Mesenchymal stem cell (in vitro differentiated cells and primary cell): ENCODE data around the gene NAPG.

ENCODE experiments used
- DNase-seq: peaks from one replicate; pipeline ENCODE4 v3.0.0-alpha.2; 2013
- H2AFZ ChIP-seq: one replicate; pipeline ENCODE4 v1.6.1; 2013; ENCODE audit warnings: low read depth, mild to moderate bottlenecking, control low read depth, inconsistent platforms, low read length, moderate library complexity
- H2AK5ac ChIP-seq: 2 replicates; pipeline ENCODE4 v1.6.1; 2013; ENCODE audit warnings: low read length, moderate library complexity, mild to moderate bottlenecking, inconsistent platforms; ENCODE audit not compliant: severe bottlenecking
- H2BK120ac ChIP-seq: one replicate; pipeline ENCODE4 v1.6.1; 2013; ENCODE audit warnings: low read depth, mild to moderate bottlenecking, inconsistent platforms, low read length, moderate library complexity
- H2BK12ac ChIP-seq, 2 experiments: one replicate each; pipeline ENCODE4 v1.6.1; 2013; ENCODE audit warnings: inconsistent platforms in 2 of 2, low read length in 2 of 2, mild to moderate bottlenecking in 2 of 2, moderate library complexity in 2 of 2, control low read depth in 1 of 2
- H2BK15ac ChIP-seq: one replicate; pipeline ENCODE4 v1.6.1; 2013; ENCODE audit warnings: mild to moderate bottlenecking, low read depth, inconsistent platforms; ENCODE audit not compliant: poor library complexity, severe bottlenecking
- H2BK5ac ChIP-seq: 2 replicates; pipeline ENCODE4 v1.6.1; 2013; ENCODE audit warnings: low read depth, mild to moderate bottlenecking, low read length, control low read depth, inconsistent platforms; ENCODE audit not compliant: poor library complexity, severe bottlenecking
- H3K14ac ChIP-seq, 2 experiments: one replicate each; pipeline ENCODE4 v1.6.1; 2013; ENCODE audit warnings: inconsistent platforms in 2 of 2, low read length in 2 of 2, control low read depth in 1 of 2, mild to moderate bottlenecking in 1 of 2, moderate library complexity in 1 of 2
- H3K18ac ChIP-seq, 2 experiments: one replicate each; pipeline ENCODE4 v1.6.1; 2013; ENCODE audit warnings: inconsistent platforms in 2 of 2, low read length in 2 of 2, control low read depth in 1 of 2, low read depth in 1 of 2, mild to moderate bottlenecking in 1 of 2
- H3K23ac ChIP-seq, 2 experiments: one replicate each; pipeline ENCODE4 v1.6.1; 2013; ENCODE audit warnings: inconsistent platforms in 2 of 2, low read length in 2 of 2, mild to moderate bottlenecking in 2 of 2, moderate library complexity in 2 of 2, control low read depth in 1 of 2
- H3K27ac ChIP-seq: 2 replicates; pipeline ENCODE4 v1.5.1; 2013; ENCODE audit warnings: mild to moderate bottlenecking, moderate library complexity, low read length, control low read depth, inconsistent platforms; ENCODE audit not compliant: poor library complexity, severe bottlenecking
- H3K27me3 ChIP-seq, 2 experiments: 2 replicates each; pipeline versions ENCODE4 v1.6.1 to v1.7.0; 2013; ENCODE audit warnings: low read length in 2 of 2, mild to moderate bottlenecking in 2 of 2, moderate library complexity in 2 of 2, control low read depth in 1 of 2, inconsistent platforms in 1 of 2; ENCODE audit not compliant: control insufficient read depth in 1 of 2, insufficient read depth in 1 of 2
- H3K36me3 ChIP-seq, 2 experiments: 2 replicates each; pipeline versions ENCODE4 v1.6.1 to v1.7.0; 2013; ENCODE audit warnings: low read length in 2 of 2, control low read depth in 1 of 2, inconsistent platforms in 1 of 2, low read depth in 1 of 2, mild to moderate bottlenecking in 1 of 2; ENCODE audit not compliant: insufficient read depth in 2 of 2, control insufficient read depth in 1 of 2
- H3K4ac ChIP-seq, 2 experiments: one replicate each; pipeline ENCODE4 v1.6.1; 2013; ENCODE audit warnings: inconsistent platforms in 2 of 2, low read length in 2 of 2, mild to moderate bottlenecking in 2 of 2, moderate library complexity in 2 of 2, control low read depth in 1 of 2, low read depth in 1 of 2
- H3K4me1 ChIP-seq: 2 replicates; pipeline ENCODE4 v1.6.1; 2013; ENCODE audit warnings: low read depth, low read length, control low read depth; ENCODE audit not compliant: control insufficient read depth, insufficient read depth
- H3K4me2 ChIP-seq: 2 replicates; pipeline ENCODE4 v1.6.1; 2013; ENCODE audit warnings: low read length, mild to moderate bottlenecking, inconsistent platforms; ENCODE audit not compliant: poor library complexity, severe bottlenecking
- H3K4me3 ChIP-seq, 2 experiments: 2 replicates each; pipeline versions ENCODE4 v1.5.1 to v1.7.0; 2013; ENCODE audit warnings: low read length in 2 of 2, mild to moderate bottlenecking in 2 of 2, control low read depth in 1 of 2, low read depth in 1 of 2; ENCODE audit not compliant: insufficient read depth in 1 of 2
- H3K79me1 ChIP-seq: replicated peaks from 2 replicates; pipeline ENCODE4 v1.6.1; 2013; ENCODE audit warnings: mild to moderate bottlenecking, control low read depth, low read length, inconsistent platforms; ENCODE audit not compliant: poor library complexity, severe bottlenecking
- H3K9ac ChIP-seq: 2 replicates; pipeline ENCODE4 v1.7.0; 2013; ENCODE audit warnings: mild to moderate bottlenecking, low read length, moderate library complexity
- H3K9me3 ChIP-seq: 2 replicates; pipeline ENCODE4 v1.7.0; 2013; ENCODE audit warnings: mild to moderate bottlenecking, low read length; ENCODE audit not compliant: control insufficient read depth
- H4K8ac ChIP-seq: one replicate; pipeline ENCODE4 v1.6.1; 2013; ENCODE audit warnings: inconsistent platforms, mild to moderate bottlenecking, low read length, moderate library complexity
- H4K91ac ChIP-seq: one replicate; pipeline ENCODE4 v1.6.1; 2013; ENCODE audit warnings: mild to moderate bottlenecking, low read length, inconsistent platforms
- WGBS: methylation state at CpG from one replicate; pipeline ENCODE4 v1.1.7; 2013; ENCODE audit warnings: mixed read lengths; 5-methylcytosine and 5-hydroxymethylcytosine counted together

Gene NAPG

DNA sequence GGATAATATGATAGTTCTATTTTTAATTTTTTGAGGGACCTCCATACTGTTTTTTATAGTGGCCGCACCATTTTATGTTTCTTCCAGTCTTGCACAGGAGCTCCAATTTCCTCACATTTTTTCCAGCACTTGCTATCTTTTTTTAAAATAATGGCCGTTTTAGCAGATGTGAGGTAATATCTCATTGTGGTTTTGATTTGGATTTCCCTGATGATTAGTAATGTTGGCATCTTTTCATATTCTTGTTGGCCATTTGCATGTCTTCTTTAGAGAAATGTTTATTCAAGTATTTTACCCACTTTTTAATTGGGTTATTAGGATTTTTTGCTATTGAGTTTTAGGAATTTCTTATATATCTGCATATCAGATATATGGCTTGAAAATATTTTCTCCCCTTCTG lies 29.9 kb upstream of the NAPG start:
- Histone ChIP-seq H3K27me3 (peaks cover 0 to 7% of the 10 kb centered on the region in 2 experiments), H3K18ac (no peak overlapping the region), H3K4me2 (no peak overlapping the region), H3K4ac (no peak overlapping the region), H3K9me3 (no peaks in the 10 kb centered on the region), H2BK15ac (no peak overlapping the region), H2AFZ (no peak overlapping the region), H3K23ac (no peak overlapping the region), H3K79me1 (no peaks in the 10 kb centered on the region), H2BK5ac (no peak overlapping the region), H3K9ac (no peak overlapping the region), H3K36me3 (no peaks in the 10 kb centered on the region), H3K27ac (no peak overlapping the region), H3K4me3 (no peak overlapping the region), H2BK120ac (no peak overlapping the region), H2BK12ac (no peak overlapping the region), H3K14ac (no peak overlapping the region), H2AK5ac (no peak overlapping the region), H3K4me1 (no peaks in the 10 kb centered on the region), H4K8ac (no peak overlapping the region), H4K91ac (no peak overlapping the region)
- WGBS, result no CpG with 5 or more reads among the region's 2 CpGs
- DNase-seq, result no peak

DNA sequence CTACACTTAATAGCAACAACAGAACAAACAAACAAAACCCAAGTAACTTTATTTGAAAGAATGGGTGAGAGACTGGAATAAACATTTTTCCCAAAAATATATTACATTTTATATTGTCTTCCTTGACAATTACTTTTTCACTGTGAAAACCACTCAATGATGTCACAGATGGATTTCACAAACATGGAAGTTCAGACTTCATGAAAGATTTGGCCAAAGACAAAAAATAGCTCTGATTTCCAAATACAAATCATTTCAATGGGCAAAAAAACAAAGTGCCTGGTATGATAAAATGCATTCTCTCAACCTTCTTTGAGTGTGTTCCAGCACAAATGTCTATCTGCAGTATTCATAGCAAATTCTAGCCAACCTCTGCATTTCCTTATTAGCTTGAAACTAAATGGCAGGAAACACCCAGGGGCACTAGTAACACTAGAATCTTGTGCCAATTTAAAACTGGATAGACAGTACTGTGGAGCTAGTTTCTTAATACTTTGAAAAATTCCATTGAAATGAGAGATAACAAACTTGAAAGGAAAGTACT lies 28.5 kb upstream of the NAPG start:
- Histone ChIP-seq H2AFZ (no peak overlapping the region), H3K4ac (no peak overlapping the region), H4K91ac (no peak overlapping the region), H3K79me1 (no peaks in the 10 kb centered on the region), H2BK15ac (no peak overlapping the region), H3K27ac (no peak overlapping the region), H3K9ac (no peak overlapping the region), H4K8ac (no peak overlapping the region), H3K23ac (no peak overlapping the region), H2AK5ac (no peak overlapping the region), H3K9me3 (no peaks in the 10 kb centered on the region), H3K14ac (no peak overlapping the region), H2BK5ac (no peak overlapping the region), H3K4me1 (no peaks in the 10 kb centered on the region), H3K27me3 (peaks cover 0 to 4% of the 10 kb centered on the region in 2 experiments), H3K18ac (no peak overlapping the region), H3K4me3 (peak overlapping the region in 1 of 2 experiments; percentile 16), H2BK120ac (no peak overlapping the region), H3K4me2 (no peak overlapping the region), H2BK12ac (no peak overlapping the region), H3K36me3 (no peaks in the 10 kb centered on the region)
- no peak for DNase-seq

DNA sequence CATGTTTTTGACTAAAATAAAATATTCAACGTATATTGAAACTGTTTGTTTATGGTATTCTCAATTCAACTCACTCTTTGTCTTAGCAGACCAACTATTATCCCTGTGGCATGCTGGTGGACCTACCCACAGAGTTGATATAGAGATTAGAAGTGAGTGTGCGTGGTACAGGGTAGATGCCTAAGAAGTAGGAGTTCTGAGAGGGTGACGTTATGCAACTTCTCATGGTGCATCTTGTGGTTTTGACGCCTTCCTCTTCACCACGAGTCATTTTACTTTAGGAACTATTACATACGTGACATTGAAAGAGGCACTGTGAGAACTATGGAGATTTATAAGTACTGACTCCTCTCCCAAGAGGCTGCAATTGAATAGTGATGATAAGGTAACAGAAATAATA lies 26.6 kb upstream of the NAPG start:
- WGBS, result 91% methylated on average over 3 of the region's 6 CpGs
- Histone ChIP-seq H2BK12ac (no peak overlapping the region), H2BK5ac (no peak overlapping the region), H4K8ac (no peak overlapping the region), H4K91ac (no peak overlapping the region), H2BK15ac (no peak overlapping the region), H3K27ac (no peak overlapping the region), H3K36me3 (no peaks in the 10 kb centered on the region), H2AFZ (no peak overlapping the region), H3K14ac (no peak overlapping the region), H3K23ac (no peak overlapping the region), H3K4ac (no peak overlapping the region), H3K27me3 (no peaks in the 10 kb centered on the region), H3K4me1 (no peaks in the 10 kb centered on the region), H3K18ac (no peak overlapping the region), H3K4me3 (no peak overlapping the region), H3K4me2 (no peak overlapping the region), H3K79me1 (no peaks in the 10 kb centered on the region), H2AK5ac (no peak overlapping the region), H3K9ac (no peak overlapping the region), H2BK120ac (no peak overlapping the region), H3K9me3 (peaks cover 4% of the 10 kb centered on the region)
- DNase-seq, result peak; percentile 12

GRCh38 chr18:10500038-10500437 lies 25.8 kb upstream of the NAPG start:
- Histone ChIP-seq H2BK15ac (no peak overlapping the region), H4K8ac (no peak overlapping the region), H3K4me3 (no peak overlapping the region), H3K9me3 (peaks cover 11% of the 10 kb centered on the region), H2BK5ac (no peak overlapping the region), H3K23ac (no peak overlapping the region), H4K91ac (no peak overlapping the region), H3K4ac (no peak overlapping the region), H2BK12ac (no peak overlapping the region), H2AFZ (no peak overlapping the region), H2AK5ac (no peak overlapping the region), H2BK120ac (no peak overlapping the region), H3K36me3 (no peaks in the 10 kb centered on the region), H3K4me1 (no peaks in the 10 kb centered on the region), H3K4me2 (no peak overlapping the region), H3K9ac (no peak overlapping the region), H3K79me1 (no peaks in the 10 kb centered on the region), H3K18ac (no peak overlapping the region), H3K27ac (no peak overlapping the region), H3K14ac (no peak overlapping the region), H3K27me3 (no peaks in the 10 kb centered on the region)
- 88% methylated on average over 1 of the region's 2 CpGs for WGBS
- no peak for DNase-seq
